ENCODE data around the gene SDC1. TPM values are rescaled to one million over a fixed set of nuclear protein-coding genes. Genes with fewer than 3 reads are reported as not detected.

SDC1 gene
- total RNA-seq, 4 donors from 2014 or later, result 21.9 to 28.0 (median 24.7) TPM

DNA sequence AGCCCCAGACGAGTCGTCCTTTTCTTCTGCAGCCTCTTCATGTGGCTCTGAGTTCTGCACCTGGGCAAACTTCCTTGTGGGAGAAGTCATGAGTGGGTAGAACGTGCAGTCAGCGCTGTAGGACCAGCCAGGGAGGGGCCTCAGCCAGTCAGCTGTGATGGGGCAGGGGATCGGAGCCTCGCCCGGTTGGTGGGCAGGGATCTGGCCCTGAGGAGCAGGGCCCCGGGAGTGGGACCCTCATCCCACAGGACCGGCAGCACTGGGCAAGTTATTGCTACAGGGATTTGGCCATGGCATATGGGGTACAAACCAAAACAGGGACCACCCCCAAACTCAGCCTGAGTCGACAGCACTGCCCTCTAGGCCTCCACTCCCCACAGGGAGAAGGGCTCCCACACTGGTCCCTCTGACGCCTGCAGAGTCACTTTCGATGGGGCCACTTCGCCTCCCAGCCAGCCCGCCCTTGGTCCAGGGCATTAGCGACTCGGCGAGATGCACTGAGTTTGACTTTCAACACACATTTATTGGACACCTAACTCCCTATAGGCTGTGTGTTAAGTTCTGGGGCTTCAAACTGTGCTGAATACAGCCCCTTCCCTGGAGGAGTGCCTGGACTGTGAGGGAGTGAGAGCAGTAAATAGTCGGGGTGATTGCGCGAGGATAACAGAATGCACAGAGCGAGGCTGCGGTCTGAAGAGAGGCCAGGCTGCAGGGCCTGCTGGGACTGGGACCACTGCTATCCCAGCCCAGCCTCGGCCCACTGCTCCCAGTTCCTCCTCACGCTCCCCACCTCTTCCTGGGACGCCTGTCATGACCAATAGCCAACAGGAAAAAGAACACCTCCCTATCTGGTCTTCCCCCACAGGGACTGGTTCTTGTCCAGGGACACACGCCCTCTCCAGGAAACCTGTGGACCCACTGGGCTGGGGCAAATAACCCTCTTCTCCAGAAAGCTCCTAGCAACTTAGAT is 55.9 kb downstream of the SDC1 start:
- Histone ChIP-seq H3K36me3 (no peaks in the 10 kb centered on the region), H3K27ac (no peak overlapping the region), H3K4me1 (peaks cover 0 to 3% of the 10 kb centered on the region in 2 donors), H3K4me3 (replicated peaks in 1 of 3) (no peak overlapping the region), H3K27me3 (no peaks in the 10 kb centered on the region), H3K9me3 (no peaks in the 10 kb centered on the region)
- WGBS, 2 donors, result 86 to 90% methylated on average over 15 to 16 of the region's 26 CpGs
- no peak for TF ChIP-seq POLR2A (IDR thresholded peaks at IDR 0.05)
- TF ChIP-seq, protein P1, sequence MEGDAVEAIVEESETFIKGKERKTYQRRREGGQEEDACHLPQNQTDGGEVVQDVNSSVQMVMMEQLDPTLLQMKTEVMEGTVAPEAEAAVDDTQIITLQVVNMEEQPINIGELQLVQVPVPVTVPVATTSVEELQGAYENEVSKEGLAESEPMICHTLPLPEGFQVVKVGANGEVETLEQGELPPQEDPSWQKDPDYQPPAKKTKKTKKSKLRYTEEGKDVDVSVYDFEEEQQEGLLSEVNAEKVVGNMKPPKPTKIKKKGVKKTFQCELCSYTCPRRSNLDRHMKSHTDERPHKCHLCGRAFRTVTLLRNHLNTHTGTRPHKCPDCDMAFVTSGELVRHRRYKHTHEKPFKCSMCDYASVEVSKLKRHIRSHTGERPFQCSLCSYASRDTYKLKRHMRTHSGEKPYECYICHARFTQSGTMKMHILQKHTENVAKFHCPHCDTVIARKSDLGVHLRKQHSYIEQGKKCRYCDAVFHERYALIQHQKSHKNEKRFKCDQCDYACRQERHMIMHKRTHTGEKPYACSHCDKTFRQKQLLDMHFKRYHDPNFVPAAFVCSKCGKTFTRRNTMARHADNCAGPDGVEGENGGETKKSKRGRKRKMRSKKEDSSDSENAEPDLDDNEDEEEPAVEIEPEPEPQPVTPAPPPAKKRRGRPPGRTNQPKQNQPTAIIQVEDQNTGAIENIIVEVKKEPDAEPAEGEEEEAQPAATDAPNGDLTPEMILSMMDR (IDR thresholded peaks at IDR 0.05), result no peak
- intact Hi-C loops (cut with DNase I), result no loop called here
- DNase-seq, result no peak

DNA sequence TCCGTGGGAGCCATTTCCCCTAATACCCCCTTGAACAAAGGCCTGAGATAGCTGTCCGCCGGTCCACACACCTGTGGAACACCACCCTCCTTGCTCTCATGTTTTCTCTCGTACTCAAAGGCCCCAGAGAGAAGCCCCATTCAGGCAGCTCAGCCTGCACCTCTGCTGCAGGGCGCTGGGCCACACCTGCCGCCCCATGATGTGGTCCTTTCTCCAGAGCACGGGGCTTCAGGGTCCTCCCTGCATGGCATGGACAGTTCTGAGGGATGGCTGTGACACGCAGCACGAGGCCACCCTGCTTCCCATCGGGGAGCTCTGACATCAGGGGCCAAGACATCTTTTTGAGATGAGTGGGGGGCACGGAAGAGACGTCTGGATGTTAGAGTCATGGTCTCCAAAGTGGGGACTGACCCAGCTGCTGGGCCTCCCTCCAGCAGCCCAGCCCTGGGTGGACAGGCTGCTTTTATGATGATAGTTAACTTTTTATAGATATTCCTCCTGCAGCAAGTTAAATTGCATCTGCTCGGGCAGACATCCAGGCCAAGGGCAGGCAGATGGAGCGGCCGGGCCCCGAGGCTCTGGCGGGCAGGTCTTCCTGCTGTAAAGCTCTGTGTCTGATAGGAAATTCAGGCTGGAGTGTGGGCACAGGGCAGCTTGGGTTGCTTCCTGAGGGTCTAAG is 56.7 kb downstream of the SDC1 start:
- no peak overlapping the region for H3K27ac ChIP-seq
- H3K4me1 ChIP-seq, result peaks cover 0 to 7% of the 10 kb centered on the region in 2 donors
- H3K36me3 ChIP-seq, result no peaks in the 10 kb centered on the region
- intact Hi-C loops (cut with DNase I), result no loop called here
- H3K4me3 ChIP-seq (replicated peaks in 1 of 3), result no peak overlapping the region
- 84 to 93% methylated on average over 16 to 17 of the region's 17 CpGs for WGBS, 2 donors
- TF ChIP-seq, protein P1 (IDR thresholded peaks at IDR 0.05), result no peak
- TF ChIP-seq POLR2A (IDR thresholded peaks at IDR 0.05), result no peak
- no peak for DNase-seq
- no peaks in the 10 kb centered on the region for H3K27me3 ChIP-seq
- H3K9me3 ChIP-seq, result no peaks in the 10 kb centered on the region

DNA sequence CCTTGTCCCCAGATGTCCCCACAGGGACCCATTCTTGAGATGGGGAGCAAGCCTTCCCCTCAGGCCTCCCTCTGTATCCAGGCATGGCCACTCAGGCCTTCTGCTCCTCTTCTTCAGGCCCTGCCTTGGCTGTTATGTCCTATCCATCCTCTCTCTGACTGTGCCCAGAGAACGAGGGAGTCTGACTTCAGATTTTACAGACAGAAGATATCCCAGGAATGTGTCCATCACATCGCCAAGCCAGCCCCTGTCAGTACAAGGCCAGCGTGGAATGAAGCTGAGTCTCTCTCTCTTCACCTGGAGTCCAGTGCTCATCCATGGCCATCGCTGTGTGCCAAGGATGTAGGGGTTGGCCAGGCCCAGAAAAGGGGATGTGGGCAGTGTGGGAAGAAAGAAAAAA is 57.6 kb downstream of the SDC1 start:
- no peak overlapping the region for H3K27ac ChIP-seq
- no peak for TF ChIP-seq POLR2A (IDR thresholded peaks at IDR 0.05)
- TF ChIP-seq, protein P1 (IDR thresholded peaks at IDR 0.05), result no peak
- intact Hi-C loops (cut with DNase I), result no loop called here
- no peaks in the 10 kb centered on the region for H3K9me3 ChIP-seq
- H3K27me3 ChIP-seq, result no peaks in the 10 kb centered on the region
- H3K4me3 ChIP-seq (replicated peaks in 1 of 3), result no peak overlapping the region
- DNase-seq, result no peak
- H3K36me3 ChIP-seq, result no peaks in the 10 kb centered on the region
- WGBS, 2 donors, result 85% methylated on average over 4 of the region's 4 CpGs
- H3K4me1 ChIP-seq, result peaks cover 0 to 7% of the 10 kb centered on the region in 2 donors

DNA sequence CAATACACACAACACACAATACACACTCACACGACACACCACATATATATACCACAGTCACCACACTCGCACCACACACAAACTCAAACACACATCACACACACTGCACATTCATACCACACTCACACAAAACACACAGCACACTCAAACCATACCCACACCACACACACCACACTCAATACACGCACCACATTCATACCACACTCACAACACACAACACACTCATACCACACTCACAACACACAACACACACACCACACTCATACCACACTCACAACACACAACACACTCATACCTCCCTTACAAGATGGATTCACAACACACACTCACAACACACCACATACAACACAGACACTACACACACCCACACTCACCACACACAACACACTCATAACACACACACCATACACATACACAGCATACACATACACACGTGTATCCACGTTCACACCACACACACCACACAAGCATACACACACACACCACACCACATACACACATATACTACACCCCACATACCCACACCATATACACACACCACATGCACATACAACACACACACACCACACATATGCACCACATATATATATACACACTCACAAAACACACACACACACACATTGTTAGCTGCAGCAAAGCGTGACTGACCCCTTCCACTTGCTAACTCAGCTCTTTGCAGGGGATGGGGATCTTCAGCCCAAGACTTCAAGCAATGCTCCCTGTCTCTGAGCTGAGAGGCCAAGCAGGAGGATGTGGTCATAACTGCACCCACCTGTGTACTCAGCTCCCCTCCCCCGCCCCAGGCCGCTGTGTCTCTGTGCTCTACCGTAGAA is 59.0 kb downstream of the SDC1 start:
- Histone ChIP-seq H3K27ac (no peak overlapping the region), H3K4me3 (replicated peaks in 1 of 3) (no peak overlapping the region), H3K36me3 (no peaks in the 10 kb centered on the region), H3K27me3 (no peaks in the 10 kb centered on the region), H3K9me3 (no peaks in the 10 kb centered on the region), H3K4me1 (peaks cover 0 to 7% of the 10 kb centered on the region in 2 donors)
- no peak for DNase-seq
- intact Hi-C loops (cut with DNase I), result no loop called here
- TF ChIP-seq, protein P1 (IDR thresholded peaks at IDR 0.05), result no peak
- no peak for TF ChIP-seq POLR2A (IDR thresholded peaks at IDR 0.05)
- 80 to 81% methylated on average over 9 of the region's 9 CpGs for WGBS, 2 donors

All from thyroid gland (tissue), 4 donors.